NOMO-1 treated with DMSO at 0.1 percent for 48 hours (cell line): Measurements from ENCODE around the gene GPR107.

Experiments used
- DNase-seq: peaks from one replicate; lab custom pipeline; 2025; ENCODE audit not compliant: unreplicated experiment; lab: John Stamatoyannopoulos, UW

GPR107 gene

DNA sequence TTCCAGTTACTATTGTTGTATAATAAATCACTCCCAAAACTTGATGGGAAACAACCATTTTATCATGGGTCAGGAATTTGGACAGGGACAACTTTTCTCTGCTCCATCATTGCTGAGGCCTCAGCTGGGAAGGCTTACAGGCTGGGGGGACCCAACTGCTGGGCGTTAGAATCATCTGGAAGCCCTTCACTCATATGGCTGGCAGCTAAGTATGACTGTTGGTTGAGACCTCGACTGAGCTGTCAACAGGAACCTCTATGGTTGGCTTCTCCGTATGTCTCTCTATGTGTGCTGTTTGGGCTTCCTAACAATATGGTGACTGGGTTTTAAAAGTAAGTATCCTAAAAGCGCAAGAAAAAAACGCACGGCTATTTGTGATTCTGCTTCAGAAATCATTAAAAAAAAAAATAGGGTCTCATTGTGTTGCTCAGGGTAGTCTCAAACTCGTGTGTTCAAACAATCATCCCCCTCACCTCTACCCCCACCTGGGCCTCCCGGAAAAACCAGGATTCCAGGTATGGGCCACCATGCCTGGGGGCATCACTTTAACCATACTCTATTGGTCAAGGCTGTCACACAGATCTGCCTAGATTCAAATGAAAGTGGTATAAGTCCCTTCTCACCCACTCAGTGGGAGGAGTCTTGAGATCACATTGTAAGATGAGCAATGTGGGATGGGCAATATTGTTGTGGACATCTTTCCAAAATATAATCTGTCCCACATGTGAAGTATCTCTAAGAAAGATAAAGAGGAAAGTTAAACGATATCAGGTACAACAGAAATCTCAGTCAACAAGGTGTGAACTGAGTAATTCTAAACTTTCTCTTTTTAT is 26.0 kb upstream of the GPR107 start:
- DNase-seq: no peak

DNA sequence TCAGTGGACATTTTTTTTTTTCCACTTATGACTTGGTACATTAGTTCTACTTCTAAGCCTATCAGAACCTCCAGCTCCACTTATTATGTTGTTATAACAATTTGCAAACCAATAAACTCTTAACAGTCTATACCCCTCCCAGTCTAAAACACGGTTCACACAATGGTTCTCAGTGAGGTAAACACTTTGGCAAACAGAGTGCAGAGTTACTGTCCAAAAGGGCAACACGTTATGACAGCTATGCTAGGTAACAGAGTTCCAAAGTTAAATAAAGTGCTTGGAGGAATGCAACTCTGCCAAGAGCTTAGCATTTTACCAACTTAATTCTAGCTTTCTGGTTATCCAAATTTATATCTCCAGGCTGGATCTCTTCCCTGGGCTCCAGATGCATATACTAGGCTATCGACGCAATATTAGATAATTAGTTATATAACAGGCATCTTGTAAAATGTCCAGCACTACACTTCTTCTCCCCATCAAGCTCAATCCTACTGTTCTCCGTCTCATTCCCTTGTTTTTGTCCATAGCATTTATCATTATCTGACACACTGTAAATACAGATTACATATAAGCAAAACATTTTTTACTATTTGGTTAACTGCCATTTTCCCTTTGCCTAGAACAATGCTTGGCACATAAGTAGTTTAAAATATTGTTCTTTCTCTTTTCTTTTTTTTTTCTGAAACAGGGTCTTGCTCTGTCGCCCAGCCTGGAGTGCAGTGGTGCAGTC is 25.0 kb upstream of the GPR107 start:
- no peak for DNase-seq

DNA sequence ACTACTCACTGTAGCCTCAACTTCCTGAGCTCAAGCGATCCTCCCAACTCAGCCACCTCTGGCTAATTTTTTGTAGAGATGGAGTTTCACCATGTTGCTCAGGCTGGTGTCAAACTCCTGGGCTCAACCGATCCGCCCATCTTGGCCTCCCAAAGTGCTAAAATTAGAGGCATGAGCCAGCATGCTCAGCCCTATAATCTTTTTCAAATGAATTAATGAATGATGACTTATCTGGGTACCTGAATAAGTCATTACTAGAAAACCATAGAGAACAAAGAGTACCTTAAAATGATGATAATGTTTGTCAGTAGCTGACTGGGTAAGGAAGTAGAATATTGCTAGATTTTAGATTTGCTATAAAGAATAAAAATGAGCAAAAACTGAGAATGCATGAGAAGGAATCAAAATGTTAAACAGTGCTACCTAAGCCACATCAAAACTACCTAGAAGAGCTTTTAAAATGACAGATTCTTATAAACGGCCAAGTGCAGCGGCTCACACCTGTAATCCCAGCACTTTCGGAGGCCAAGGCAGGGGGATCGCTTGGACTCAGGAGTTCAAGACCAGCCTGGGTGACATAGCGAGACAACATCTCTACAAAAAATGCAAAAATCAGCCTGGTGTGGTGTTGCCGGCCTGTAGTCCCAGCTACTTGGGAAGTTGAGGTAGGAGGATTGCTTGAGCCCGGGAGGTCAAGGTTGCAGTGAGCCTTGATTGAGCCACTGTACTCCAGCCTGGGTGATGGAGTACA is 24.3 kb upstream of the GPR107 start:
- no peak for DNase-seq

DNA sequence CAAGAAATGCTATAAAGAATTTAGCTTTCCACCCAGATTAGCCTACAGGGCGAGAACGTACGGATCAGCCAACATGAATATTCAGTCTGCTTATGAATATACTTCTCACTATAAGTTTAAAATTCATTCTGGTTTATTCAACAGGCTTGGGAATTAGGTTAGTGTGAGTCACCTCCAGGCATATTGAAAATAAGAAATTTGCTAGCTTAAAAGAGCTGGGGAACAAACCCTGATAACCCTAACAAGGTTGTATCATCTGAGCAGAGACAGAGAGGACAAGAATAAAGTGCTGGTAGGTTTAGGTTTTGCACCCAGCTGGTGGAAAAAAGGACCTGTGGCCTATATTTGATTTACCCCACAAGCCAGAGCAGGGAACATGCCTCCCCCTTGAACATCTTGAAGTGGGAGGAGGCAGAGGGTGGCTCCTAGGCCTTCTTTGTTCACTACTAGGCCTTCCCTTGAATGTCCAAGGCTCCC is 23.0 kb upstream of the GPR107 start:
- DNase-seq: no peak

DNA sequence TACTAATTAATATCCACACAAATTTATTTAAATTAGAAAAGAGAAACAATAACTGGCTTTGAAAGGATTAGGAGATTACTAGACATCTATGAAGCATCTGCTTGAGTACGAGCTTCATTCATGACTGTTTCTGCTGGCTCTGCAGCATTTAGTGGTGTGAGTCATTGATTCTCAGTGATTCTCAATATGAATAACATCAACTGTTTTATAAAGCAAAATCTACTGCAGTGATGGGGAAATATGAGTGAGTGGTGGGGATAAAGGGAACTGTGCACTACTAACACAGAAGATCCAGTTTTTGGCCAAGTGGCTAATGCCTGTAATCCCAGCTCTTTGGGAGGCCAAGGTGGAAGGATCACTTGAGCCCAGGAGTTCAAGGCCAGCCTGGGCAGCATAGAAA is 19.1 kb upstream of the GPR107 start:
- DNase-seq: peak; percentile 28

DNA sequence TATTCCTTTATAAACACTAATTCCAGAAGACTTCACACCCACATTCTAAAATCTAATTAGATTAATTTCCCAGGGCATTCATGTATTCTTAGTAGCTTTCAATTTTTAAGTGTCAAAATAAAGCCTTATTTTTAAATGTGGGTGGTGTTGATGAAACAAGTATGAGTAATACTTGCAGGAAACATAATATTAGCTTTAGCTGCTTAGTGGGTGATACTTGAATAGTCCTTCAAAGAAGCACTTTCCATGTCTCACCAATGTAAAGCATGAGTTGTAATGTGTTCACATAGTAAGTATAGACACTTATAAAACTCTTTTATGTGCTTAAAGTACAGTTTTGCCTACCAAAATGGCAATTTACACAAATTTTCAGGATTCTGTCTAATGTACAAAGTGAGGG is 17.6 kb upstream of the GPR107 start:
- no peak for DNase-seq

DNA sequence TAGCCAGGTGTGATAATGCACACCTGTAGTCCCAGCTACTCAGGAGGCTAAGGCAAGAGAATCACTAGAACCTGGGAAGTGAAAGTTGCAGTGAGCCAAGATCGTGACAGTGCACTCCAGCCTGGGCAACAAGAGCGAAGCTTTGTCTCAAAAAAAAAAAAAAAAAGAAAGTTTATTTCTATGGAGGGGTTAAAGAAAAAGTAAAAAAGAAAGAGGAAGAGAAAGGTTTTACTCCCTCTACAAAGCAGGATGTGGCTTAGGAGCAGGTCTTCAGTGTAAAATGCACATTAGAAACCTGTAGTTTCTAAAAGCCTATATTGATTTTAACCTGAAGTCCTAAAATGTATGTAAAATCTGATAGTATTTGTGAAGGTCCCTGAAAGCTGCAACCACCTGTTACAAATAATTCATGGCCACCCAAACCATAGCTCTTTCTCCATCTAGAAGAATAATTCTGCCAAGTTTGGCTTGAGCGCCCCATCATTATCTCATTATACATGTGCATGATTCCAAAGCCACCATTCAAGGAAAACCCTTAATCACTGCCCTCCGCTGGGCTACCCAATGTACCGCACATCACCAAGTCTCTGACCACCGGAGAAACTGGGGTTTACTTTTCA is 14.1 kb upstream of the GPR107 start:
- DNase-seq: peak; percentile 78

DNA sequence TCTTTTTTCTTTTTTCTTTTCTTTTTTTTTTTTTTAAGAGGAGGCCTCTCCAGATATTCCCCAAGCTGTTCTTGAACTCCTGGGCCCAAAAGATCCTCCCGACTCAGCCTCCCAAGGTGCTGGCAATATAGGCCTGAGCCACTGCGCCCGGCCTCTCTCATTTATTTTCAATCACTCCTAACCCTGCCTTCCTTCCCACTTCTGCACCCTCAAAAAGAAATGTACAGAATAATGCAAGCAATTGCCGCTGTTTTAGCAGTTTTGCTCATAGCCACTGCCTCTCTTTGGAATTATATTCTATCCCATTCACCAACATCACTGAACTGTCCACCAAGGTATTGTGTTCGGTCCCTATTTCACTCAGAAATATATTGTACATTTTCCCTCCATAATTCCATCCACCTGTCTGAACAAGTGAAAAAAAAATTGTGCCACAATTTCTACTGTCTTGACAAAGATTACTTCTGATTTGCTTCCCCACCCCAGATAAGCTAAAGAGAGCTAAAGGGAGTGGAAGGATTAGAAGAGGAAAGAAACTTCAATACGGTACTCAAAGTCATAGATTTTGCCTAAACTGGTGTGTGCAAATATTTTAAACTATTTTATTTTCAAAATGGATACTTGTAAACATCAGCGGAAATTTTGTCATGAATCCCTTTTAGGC is 12.6 kb upstream of the GPR107 start:
- DNase-seq: no peak

DNA sequence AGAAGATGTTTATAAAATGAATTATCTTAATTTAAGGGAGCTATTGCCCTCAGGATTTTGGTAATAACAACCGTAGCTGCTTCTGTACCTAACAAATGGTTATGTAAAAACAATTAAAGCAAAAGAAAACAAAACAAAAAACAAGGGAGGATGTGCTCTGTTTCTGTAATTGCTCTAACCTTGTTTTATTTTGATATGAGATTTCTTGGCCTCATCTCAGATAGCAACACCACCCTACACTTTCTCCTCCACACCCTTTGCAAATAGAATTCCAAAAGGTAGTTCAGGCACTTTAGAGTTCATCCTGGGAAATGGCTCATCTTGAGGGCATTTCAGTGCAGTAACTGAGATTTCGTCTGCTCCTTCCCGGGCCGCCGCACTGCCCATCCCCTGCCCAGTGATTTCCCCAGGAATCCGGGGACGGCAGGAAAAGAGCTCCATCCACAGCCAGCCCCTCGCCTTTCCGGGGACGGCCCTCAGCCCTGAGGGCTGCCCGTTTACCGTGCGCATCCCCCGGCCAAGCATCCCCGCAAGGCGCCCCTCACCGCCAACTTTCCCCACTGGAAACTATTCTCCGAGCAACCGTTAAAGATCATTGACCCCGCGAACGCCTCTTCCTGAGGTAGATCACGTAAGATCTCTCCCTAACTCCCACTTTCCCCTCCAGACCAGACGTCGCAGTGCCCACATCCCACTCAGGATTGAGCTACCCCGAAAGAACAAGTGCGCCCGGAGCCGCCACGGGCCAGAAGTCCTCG is 11.9 kb upstream of the GPR107 start:
- DNase-seq: no peak

DNA sequence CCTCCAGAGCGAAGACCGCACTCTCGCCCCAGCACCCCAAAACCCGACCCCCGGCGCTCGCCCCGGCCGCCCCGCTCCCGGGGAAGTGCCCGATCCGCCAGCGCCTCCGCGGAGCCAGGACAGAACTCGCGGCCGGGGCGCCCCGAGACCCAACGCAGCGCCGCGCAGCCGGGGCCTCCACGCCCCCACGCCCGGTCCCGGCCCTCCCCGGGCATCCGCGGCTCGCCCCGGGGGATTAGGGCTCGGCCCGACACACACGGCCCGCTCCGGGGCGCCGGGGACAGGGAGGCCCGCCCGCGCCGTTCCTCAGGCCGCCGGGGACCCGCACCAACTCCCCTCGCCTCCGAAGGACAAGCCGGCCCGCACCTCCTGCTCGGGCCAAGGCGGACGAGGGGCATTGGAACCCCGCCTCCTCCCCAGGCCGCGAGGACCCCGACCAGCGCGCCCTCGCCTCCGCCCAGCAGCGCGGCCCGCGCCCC is 11.3 kb upstream of the GPR107 start:
- no peak for DNase-seq

DNA sequence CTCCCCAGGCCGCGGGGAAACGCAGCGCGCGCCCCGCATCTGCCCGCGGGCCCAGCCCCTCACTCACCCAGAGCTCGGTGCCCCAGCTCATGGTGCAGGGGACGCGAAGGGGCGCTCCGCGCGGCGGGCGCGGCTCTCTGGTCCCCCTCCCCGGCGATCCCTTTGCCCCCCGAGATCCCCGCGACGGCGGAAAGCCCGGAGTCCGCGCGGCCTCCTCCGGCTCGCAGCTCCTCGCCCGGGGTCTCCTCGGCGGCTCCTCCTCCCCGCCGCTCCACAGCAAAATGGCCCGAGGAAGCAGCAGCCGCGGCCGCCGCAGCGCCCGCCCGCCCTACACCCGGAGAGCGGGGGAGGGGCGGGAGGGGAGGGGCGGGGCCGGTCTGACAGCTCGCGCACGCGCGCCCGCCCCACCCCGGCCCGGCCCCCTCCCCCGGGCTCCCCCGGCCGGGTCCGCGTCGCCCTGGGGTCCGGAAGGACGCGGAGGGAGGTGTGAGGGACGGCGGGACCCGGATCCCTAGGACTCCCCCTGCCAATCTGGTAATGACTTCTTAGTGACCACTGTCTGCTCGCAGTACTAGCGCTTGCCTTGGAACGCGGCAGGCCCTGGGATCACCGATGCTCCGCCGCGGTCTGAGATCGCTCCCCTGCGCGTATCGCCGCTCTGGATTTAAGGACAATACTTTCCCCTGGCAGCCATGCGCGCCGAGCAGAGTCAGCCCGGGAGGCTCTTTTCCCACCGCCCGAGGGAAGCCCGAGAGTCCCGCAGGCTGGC is 10.6 kb upstream of the GPR107 start, which contains the start of gene FNBP1:
Gene FNBP1, minus strand, starts transcription at position 305 of the 769 bp plus-strand sequence. Its CDS starts 214 bp downstream, at position 91.
- DNase-seq: peak; percentile 65

DNA sequence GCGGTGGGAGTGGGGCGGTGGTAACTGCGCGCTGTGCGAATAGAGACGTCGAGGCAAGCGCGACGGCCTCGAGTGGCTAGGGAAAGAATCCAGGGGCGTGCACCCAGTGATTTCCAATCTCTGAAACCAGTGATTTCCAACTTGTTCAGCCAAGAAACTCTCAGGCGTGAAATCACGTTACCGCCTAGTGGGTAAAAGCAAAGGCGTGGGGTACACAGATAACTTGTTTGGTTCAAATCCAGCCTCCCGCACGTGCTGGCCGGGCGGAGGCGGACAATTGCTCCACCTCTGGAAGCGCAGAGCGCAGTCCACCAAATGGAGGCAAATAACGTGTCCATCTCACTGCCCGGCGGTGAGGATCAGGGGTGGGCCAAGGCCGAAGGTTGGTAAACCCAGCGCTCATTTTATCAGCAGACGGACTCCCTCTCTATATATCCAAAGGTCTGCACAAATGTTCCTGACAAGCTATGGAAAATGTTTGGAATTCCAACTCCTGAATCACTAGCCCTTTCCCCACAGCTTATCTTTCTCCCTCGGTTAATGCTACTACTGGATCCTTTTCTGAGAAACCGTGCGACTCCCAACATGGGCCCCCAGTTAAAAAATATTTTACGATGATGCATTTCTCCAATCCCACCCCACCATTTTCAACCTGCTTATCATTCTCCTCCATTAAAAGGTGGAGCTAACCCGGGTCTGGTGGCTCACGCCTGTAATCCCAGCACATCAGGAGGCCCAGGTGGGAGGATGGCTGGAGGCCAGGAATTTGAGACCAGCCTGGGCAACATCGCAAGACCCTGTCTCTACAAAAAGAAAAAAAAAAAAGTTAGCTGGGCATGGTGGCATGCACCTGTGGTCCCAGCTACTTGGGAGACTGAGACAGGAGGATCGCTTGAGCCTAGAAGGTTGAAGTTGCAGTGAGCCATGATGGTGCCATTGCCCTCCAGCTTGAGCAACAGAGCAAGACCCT is 9.8 kb upstream of the GPR107 start:
- peak; percentile 16 for DNase-seq

DNA sequence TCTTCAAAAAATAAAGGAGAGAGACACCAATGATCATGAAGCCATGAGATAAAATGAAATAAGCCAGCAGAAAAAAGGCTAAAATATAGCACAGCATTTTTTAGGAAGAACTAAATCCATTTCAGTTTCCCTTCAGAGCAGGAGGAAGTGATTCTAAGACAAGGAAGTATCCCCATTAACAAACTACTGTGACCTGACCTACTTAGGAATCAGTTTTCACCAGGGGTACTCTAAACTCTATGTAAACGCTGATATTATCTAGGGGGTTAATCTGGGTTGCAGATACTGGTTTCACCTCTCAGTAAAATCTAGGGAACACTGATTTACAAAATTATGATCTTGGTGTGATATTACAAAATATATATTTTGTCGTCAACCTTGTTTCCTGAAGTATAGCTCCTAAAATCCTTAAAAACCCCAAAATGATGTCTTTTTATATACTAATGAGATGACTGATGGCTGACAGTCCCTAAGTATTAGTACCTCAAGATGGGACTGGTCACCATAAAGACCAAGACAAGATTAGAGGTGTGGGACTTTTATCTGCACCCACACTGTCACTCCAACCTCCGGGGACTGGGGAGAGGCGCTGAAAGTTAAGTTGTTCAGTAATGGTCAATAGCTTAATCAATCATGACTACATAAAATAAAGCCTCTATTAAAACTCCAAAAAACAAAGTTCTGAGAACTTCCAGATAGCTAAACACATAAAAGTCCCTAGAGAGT is 7.8 kb upstream of the GPR107 start:
- peak; percentile 71 for DNase-seq

DNA sequence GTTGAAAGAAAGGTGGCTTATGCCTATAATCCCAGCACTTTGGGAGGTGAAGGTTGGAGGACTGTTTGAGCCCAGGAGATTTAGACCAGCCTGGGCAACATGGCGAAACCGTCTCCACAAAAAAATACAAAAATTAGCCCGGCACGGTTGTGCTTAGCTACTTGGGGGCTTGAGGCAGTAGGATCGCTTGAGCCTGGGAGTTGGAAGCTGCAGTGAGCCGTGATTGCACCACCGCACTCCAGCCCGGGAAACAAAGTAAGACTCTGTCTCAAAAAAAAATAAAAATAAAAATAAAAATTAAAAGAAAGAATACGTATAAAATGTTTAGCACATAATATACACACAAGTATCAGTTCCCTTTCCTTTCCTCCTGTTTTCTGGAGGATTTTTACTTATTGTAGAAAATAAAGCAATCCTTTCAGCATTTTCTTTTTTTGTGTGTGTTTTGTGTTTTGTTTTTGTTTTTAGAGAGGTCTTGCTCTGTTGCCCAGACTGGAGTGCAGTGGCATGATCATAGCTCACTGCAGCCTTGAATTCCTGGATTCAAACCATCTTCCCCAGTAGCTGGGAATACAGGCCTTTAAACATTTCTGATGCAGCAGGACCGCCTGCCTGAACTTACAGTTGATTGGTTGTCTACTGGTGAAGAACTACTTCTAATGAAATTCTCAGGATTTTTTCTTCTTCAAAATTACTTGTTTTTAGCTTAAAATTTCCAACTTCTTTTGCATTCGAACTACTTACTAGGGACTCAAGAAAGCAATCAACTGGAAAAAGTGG is 4.1 kb upstream of the GPR107 start:
- no peak for DNase-seq

DNA sequence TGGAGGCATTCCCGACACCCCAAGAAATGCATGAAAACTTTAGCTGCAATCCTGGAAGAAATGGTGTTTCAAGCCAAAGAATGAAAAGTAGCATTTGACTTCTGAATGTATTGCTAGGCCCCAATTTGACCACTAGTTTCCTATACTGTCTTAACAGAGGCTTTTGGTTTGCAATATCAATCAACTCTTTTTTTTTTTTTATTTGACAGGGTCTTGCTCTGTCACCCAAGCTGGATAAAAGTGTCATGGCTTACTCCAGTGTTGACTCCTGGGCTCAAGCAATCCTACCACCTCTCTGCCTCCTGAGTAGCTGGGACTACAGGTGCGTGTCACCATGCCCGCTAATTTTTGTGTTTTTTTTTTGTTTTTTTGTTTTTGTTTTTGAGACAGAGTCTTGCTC is 3.2 kb upstream of the GPR107 start:
- DNase-seq: no peak

DNA sequence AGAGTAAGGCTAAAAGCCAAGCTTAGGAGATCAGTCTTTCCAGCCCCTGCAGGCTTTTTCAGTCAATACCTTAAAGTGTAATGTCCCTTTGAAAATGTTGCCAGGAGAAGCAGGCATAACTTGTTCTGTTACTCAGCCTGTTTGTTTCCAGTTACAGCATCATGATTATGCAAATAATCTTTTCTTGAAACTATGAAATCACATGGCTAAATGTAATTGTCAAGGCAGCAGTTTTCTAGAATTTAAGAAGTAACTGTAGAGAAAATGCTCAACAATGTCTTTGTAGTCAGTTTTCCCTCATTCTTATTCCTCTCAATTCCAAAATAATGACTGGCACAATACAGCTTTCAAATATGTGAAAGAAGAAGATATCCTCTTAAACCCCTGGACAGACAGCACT is 1.9 kb upstream of the GPR107 start:
- no peak for DNase-seq
